ENCODE results near the gene ITPK1. TPM values are rescaled to one million over a fixed set of nuclear protein-coding genes. Genes with fewer than 3 reads are reported as not detected.

The ITPK1 gene
- total RNA-seq, 1 experiment from 2014 or later = 25.9 TPM

- intact Hi-C loops (cut with micrococcal nuclease; ENCODE audit: unreplicated experiment) = no loop called here
- TF ChIP-seq TCF7L2 (IDR thresholded peaks at IDR 0.05; ENCODE audit: low read depth, low read length) (no peak), CTCF (IDR thresholded peaks at IDR 0.05) (no peak), REST (IDR thresholded peaks at IDR 0.05; ENCODE audit: insufficient read depth in 1 of 2, low read depth in 2 of 2, low read length in 1 of 2) (no peak), POLR2AphosphoS5 (IDR thresholded peaks at IDR 0.05; ENCODE audit: low read depth, low read length) (no peak), SIN3A (IDR thresholded peaks at IDR 0.05; ENCODE audit: borderline replicate concordance, insufficient read depth, low read depth, low read length) (no peak)
- in situ Hi-C loops (cut with HindIII; ENCODE audit: low pct_unique_long_range_greater_than_20kb, low sequenced_read_pairs) = no loop called here
- ChIA-PET POLR2A (no interaction called here), CTCF (no interaction called here)
- ATAC-seq = no peak
- H3K27me3 ChIP-seq (ENCODE audit: control insufficient read depth, insufficient read depth, low read length) = no peaks in the 10 kb centered on the region
- DNase-seq (ENCODE audit: low read depth, low spot score) = no peak
- no peak overlapping the region for H3K27ac ChIP-seq (ENCODE audit: low read length)
- no peaks in the 10 kb centered on the region for H3K36me3 ChIP-seq (ENCODE audit: control insufficient read depth, insufficient read depth, low read length)
- H3K4me1 ChIP-seq (ENCODE audit: control insufficient read depth, insufficient read depth, low read length) = 0 out of 2 replicates have a peak, but pooled peaks cover 3% of the 10 kb centered on the region
- no peaks in the 10 kb centered on the region for H3K9me3 ChIP-seq (ENCODE audit: control insufficient read depth, insufficient read depth, low read depth, low read length)
- H3K4me3 ChIP-seq (ENCODE audit: low read depth in 2 of 2, low read length in 2 of 2) = no peak overlapping the region
- BruUV-seq (replicated peaks) = no TSS peak
Measured at GRCh38 chr14:93041830-93042229, 73.9 kb downstream of the ITPK1 start.

GRCh38 chr14:93040982-93041381, 74.7 kb downstream of the ITPK1 start:
- Histone ChIP-seq H3K36me3 (ENCODE audit: control insufficient read depth, insufficient read depth, low read length) (no peaks in the 10 kb centered on the region), H3K4me1 (ENCODE audit: control insufficient read depth, insufficient read depth, low read length) (0 out of 2 replicates have a peak, but pooled peaks cover 3% of the 10 kb centered on the region), H3K27ac (ENCODE audit: low read length) (no peak overlapping the region), H3K4me3 (ENCODE audit: low read depth in 2 of 2, low read length in 2 of 2) (no peak overlapping the region), H3K9me3 (ENCODE audit: control insufficient read depth, insufficient read depth, low read depth, low read length) (no peaks in the 10 kb centered on the region), H3K27me3 (ENCODE audit: control insufficient read depth, insufficient read depth, low read length) (no peaks in the 10 kb centered on the region)
- no peak for ATAC-seq
- DNase-seq (ENCODE audit: low read depth, low spot score) = no peak
- BruUV-seq (replicated peaks) = no TSS peak
- CTCF ChIA-PET = no interaction called here
- intact Hi-C loops (cut with micrococcal nuclease; ENCODE audit: unreplicated experiment) = no loop called here
- POLR2A ChIA-PET = no interaction called here
- in situ Hi-C loops (cut with HindIII; ENCODE audit: low pct_unique_long_range_greater_than_20kb, low sequenced_read_pairs) = no loop called here
- no peak for TF ChIP-seq TCF7L2 (IDR thresholded peaks at IDR 0.05; ENCODE audit: low read depth, low read length)

- no peak for DNase-seq (ENCODE audit: low read depth, low spot score)
- H3K36me3 ChIP-seq (ENCODE audit: control insufficient read depth, insufficient read depth, low read length) = no peaks in the 10 kb centered on the region
- TF ChIP-seq CTCF (IDR thresholded peaks at IDR 0.05) (no peak), SIN3A (IDR thresholded peaks at IDR 0.05; ENCODE audit: borderline replicate concordance, insufficient read depth, low read depth, low read length) (no peak), REST (IDR thresholded peaks at IDR 0.05; ENCODE audit: insufficient read depth in 1 of 2, low read depth in 2 of 2, low read length in 1 of 2) (no peak), POLR2AphosphoS5 (IDR thresholded peaks at IDR 0.05; ENCODE audit: low read depth, low read length) (no peak), TCF7L2 (IDR thresholded peaks at IDR 0.05; ENCODE audit: low read depth, low read length) (no peak)
- in situ Hi-C loops (cut with HindIII; ENCODE audit: low pct_unique_long_range_greater_than_20kb, low sequenced_read_pairs) (no loop called here), intact Hi-C loops (cut with micrococcal nuclease; ENCODE audit: unreplicated experiment) (no loop called here)
- H3K4me3 ChIP-seq (ENCODE audit: low read depth in 2 of 2, low read length in 2 of 2) = no peak overlapping the region
- no peaks in the 10 kb centered on the region for H3K27me3 ChIP-seq (ENCODE audit: control insufficient read depth, insufficient read depth, low read length)
- ATAC-seq = no peak
- no peak overlapping the region for H3K27ac ChIP-seq (ENCODE audit: low read length)
- CTCF ChIA-PET = no interaction called here
- H3K9me3 ChIP-seq (ENCODE audit: control insufficient read depth, insufficient read depth, low read depth, low read length) = no peaks in the 10 kb centered on the region
- H3K4me1 ChIP-seq (ENCODE audit: control insufficient read depth, insufficient read depth, low read length) = 0 out of 2 replicates have a peak, but pooled peaks cover 3% of the 10 kb centered on the region
- BruUV-seq (replicated peaks) = no TSS peak
- POLR2A ChIA-PET = no interaction called here
Measured at GRCh38 chr14:93040443-93040842, 75.3 kb downstream of the ITPK1 start.

All from Panc1 (cell line).